MM.1S (cell line): ENCODE measurements around the gene IL19.

Experiments
- CTCF ChIP-seq: fragments of 300-600 bp; sonication (generic); IDR thresholded peaks from 2 replicates; pipeline ENCODE4 v1.5.1; 2016; ENCODE audit warnings: antibody characterized with exemption, low read length, mixed read lengths
- EZH2 ChIP-seq: fragments of 300-600 bp; sonication (generic); optimal IDR thresholded peaks from 2 replicates; pipeline ENCODE3; 2017; ENCODE audit warnings: low read depth, mild to moderate bottlenecking, antibody characterized with exemption, low read length, mixed read lengths

GRCh38 chr1:206784471-206784903 is 13.9 kb downstream of the IL19 start:
- TF ChIP-seq EZH2: no peak
- no peak for TF ChIP-seq CTCF
